C1 segment of cervical spinal cord (tissue), 14 donors: ENCODE measurements around the gene ADAR.

Source experiments
- DNase-seq, 14 donors: peaks; one replicate each; lab custom pipeline; 2025; lab: John Stamatoyannopoulos, UW

ADAR gene

DNA sequence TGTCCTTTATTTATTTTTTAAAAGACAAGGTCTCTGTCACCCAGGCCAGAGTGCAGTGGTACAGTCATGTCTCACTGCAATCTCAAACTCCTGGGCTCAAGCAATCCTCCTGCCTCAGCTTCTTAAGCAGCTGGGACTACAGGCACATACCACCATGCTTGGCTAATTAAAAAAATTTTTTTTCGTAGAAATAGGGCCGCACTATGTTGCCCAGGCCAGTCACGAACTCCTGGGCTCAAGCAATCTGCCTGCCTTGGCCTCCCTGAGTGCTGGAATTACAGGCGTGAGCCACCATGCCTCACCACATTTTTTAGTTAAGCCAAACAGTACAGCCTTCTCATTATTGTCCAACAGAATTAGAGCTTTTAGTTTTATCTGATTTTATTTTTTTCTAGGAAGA, 7.4 kb upstream of the ADAR start:
- no peak for DNase-seq

DNA sequence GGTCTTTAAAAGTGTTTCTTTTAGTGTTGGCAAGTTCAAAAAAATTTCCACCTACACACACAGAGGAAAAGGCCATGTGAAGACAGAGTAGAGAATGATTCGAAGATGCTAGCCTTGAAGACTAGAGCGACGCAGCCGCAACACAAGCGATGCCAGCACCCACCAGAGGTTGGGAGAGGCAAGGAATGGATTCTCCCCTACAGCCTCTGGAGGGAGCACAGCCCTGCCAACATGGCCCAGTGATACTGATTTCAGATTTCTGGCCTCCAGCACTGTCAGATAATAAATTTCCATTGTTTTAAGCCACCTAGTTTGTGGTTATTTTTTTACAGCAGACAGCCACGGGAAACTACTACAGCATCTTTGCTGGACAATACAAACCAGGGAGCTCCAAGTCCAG, 6.9 kb upstream of the ADAR start:
- no peak for DNase-seq

DNA sequence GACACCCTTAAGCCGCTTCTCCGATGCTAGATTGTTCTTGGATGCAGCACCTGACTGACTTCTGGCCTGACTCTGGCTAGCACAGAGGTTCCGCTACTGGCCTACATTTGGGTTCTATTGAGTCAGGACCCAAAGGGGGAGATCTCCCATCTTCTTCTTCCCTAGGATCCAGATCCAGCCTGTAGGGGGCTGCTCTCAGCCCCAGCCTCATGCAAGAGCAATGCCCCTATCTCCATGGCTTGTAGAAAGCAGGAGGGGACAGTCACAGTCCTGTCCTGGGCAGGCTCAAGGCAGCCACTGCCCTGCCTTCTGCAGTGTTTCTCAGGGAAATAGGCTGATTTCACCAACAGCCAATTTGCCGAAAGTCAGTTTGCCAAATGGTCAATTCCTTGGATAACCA, 6.3 kb upstream of the ADAR start:
- no peak for DNase-seq

DNA sequence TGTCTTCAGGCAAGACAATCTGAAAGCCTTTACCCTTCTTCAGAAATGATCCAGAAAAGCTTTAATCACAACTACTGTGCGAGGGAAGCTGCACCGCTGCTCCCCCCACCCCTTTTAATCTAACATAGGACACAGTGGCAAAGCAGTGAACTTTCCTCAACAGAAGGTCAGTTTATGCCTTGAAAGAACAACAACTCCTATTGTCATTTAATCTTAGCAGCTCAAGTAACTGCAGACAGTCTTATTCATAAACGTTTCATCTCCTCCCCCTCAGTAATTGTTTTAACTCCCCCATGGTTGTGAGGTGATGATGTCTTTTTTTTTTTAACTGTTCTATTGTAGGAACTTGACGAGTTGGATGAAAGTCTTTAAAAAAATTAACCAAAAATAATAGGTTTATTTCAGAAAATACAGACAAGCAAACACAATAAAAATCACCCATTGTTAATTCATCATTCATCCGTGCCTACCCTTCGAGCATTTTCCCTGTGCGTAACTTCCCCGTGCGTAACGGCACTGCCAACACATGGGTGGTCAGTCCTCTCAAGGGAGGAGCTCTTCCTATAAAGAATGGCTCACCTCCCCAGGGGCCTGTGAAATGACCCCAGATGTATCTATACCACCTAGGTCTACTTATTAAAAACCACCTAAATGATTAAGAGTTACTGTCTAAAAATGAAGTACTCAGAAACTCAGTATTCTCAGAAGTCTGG, 3.3 kb upstream of the ADAR start:
- DNase-seq: peak in 3 of 14 donors; percentile 8 to 12 (median 8)

DNA sequence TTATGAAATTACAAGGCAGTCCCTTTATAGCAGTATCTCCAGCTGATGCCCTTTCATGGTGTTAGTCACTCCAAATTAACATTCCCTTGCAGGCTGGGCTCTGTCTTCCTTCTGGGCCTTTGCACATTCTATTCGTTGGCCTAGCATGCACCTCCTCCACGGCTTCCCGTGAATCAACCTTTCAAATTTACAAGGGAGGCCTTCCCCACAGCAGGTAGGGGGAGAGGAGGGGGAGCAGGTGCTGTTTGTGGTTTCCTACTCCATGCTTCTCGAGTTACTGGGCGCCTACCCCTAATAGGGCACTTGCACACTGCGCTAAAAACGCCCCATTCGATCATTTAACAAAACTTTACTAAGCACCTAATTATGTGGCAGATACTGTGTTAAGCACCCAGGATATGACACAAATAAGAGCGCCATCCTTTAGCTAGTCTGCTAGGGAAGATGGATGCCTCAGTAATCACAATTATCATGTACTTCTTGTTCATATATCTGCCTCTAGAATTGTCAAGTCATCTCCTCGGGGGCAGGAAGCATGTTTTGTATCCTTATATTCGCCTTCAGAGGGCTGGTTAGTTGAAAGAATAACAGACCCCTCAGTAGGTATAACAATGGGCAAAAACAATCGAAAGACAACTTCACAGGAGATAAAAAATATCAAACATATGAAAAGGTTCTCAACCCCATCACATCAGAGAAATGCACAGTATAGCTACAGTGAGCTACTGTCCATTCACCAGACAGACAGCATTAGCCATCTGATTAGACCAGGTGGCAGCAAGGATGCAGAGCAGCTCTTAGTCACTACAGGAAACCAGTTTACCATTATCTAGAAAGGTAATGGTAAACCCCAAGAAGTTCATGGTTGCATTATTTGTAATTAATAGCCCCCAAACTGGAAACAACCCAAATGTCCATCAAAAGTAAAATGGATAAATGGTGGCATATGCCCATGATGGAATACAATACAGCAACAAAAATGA, 1.7 kb upstream of the ADAR start:
- DNase-seq: no peak

DNA sequence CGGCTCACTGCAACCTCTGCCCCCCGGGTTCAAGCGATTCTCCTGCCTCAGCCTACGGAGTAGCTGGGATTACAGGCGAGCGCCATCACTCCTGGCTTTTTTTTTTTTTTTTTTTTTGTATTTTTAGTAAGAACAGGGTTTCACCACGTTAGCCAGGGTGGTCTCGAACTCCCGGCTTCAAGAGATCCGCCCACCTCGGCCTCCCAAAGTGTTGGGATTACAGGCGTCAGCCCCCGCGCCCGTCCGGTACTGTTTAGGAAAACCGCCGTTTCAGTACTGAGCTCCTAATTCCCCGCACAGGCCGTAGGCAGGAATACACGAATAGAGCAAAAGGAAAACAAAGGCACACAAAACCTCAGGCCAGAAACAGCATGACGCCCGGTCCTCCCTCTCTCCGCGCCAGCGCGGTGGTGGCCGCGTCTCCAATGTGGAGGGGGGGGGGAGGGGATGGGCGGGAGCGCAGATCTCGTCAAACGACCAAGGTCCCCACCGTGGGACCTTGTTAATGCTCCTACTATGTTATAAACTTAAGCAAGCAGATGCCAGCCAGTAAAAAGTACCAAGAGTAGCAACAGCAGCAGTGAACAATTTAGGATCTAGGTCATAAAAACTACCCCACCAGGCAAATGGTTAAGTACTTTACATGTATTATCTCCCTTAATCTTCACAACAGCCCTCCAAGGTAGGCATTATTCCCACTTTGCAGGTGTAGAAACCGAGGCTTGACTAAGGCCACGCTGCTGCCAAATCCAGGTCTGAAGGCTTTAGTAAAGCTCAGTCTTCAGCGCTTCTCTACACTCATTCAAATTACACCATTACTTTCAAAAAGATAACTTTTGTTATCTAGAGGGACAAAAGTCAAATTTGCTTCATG, 648 bp upstream of the ADAR start:
- DNase-seq: peak in 11 of 14 donors; percentile 19 to 57 (median 39)

DNA sequence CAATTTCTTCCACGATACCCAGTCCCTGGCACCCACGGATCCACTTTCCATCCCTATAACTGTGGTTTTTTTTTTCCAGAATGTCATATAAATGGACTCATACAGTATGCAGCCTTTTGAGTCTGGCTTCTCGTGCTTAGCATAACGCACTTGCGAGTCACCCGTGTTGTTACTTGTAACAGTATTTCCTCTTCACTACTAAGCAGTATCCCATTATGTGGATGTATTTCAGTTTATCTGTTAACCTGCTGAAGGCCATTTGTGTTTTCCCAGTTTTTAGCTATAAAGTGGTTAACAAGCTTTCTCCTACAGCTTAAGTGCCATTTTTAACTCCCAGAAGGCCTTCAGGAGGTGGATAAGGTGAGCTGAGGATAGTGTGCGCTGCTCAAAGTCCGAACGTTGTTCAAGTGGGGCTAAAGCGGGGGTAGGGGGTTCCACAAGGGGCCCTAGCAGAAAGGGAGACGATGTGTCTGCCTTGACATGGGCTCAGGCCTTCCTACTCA, 829 bp downstream of the ADAR start:
- peak in 1 of 14 donors; percentile 44 for DNase-seq

DNA sequence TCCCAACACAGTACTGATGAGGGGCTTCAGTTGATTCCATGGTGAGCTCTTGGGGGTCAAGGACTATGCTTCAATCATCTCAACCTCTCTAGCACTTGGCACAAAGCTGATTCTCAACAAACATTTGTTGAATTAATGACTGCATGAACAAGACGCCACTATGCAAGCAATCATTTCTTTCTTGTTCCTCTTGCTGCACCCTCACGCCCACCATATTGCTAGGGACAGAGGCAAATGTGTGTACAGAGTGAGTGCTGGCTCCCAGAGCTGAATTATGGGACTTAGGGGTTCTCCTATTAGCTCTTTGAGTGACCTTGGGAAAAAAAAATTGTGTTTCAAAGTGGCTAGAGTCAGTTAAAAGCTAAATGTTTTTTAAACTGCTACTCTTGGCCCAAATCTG, 2.5 kb downstream of the ADAR start:
- no peak for DNase-seq

DNA sequence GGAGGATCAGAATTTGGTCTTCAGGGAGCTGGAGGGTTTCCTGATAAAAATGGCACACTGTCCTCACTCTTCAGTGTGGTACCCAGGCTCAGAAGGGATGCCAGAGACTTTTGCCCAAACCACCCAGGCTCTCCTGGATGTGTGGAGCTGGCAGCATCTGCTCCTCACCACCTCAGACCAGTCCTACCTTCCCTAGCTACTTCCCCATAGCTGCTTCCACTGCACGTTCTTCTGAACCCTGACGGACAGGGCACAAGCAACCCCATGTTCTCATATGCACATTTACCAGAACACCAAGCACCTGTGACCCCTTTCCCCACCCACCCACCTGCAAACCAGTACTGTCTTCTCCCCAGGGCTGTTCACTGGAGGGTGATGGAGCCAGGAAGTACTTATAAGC, 4.7 kb downstream of the ADAR start:
- no peak for DNase-seq

DNA sequence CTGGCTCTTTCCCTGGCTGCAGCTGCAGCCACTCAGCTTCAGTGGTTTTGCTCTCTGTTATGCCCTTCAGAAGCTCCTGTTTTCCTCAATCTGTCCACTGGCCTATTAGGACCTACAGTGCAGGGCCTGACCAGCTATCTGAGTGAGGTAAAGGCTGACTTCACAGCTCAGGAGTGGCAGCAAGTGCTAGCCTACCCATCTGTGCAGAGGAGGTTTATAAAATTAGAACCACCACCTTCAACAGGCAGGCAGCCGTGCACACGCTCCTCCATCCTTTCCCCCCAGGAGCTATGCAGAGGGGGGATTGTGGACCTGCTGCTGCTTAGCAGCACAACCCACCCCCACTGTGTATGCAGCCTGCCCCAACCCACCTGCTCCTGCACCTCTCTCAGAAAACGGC, 8.3 kb downstream of the ADAR start:
- DNase-seq: peak in 1 of 14 donors; percentile 11

DNA sequence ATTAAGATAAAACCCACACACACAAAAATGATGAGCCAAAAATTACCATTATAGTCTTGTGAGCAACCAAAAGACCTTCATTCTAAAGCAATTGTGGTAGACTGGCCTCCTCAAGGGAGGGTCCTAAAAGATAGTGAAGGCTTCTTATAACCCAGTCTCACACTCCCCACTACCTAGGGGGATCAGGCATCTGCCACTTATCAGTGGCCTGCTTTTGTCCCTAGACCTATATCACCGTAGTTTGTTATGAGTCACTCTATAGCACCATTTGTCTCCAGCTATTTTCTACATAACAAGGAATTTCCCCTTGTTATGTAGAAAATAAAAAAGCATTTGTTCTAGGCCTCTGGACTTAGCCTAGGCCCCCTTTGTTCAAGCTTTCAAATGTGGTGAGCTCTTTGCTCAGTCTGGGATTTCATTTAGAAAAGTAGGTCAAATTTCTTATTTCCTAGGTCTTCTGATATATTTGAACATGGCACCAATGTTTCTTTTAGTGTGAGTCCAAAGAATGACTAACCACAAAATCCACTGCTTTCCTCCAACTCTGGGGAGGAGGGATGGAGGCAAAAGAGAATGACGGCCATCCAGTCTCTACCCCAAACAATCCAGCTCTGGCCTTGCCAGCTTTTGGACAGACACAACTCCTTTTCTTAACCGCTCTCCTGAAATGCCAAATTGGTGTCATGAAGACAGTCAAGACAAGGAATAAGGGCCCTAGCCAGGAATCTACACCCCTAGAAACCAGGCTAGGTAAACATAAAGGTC, 8.9 kb downstream of the ADAR start:
- DNase-seq: peak in 7 of 14 donors; percentile 4 to 55 (median 20)

DNA sequence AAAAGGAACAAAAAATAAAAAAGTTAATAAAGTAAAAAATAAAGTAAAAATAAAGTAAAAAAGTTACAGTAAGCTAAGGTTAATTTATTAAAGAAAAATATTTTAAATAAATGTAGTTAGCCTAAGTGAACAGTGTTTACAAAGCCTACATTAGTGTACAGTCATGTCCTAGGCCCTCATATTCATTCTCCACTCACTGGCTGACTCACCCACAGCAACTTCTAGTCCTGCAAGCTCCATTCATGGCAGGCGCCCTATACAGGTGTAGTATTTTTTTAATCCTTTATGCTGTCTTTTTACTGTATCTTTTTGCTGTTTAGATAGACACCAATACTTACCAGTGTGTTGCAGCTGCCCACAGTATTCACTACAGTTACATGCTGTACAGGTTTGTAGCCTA, 12.4 kb downstream of the ADAR start:
- DNase-seq: no peak

DNA sequence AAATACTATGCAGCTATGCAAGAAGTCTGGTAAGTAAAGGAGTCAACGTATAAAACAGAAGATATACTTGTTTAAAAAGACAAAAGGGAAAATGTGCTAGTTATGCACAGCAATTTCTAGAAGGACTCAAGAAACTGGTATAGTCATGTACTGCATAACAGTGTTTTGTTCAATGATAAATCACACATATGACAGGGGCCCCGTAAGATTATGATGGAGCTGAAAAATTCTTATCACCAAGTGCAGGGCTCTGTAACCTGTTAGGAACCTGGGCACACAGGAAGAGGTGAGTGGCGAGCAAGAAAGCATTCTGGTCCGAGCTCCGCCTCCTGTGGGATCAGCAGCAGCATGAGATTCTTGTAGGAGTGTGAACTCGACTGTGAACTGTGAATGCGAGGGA, 13.2 kb downstream of the ADAR start:
- DNase-seq: no peak

DNA sequence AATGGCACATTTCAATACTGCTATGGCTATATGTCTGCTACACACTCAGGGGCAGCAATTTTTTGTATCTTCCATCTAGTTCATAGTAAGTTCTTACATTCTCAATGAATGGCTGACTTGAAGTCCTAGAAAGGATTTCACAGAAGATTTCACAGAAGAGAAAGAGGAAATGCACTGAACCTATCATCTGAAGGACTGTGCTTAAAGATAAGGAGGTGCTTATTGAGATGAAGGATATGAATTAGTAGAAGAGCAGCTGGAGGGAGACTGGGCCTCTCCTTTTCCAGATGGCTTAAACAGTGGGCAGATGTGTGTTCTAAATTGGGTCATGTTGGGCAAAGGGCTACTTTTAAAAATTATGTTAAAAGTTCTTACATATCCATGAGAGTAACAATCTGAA, 14.6 kb downstream of the ADAR start:
- DNase-seq: no peak

DNA sequence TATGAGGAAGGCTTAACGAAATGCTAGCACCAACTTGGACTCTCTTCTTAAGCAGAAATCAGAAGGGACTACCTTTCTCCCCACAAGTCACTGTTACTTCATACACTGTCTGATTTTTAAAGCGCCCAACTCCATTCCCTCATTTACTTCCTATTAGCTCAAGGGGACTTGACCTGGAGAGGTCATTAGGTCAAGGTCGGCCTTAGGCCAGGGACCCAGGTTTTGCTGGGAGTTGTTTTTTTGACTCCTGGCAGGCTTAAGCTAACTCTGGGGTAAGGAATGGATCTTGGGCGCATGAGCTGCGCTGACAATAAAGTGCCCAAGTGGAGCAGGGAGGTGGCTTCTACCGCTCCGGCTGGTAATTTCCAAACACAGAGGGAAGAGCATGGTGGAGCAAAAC, 16.8 kb downstream of the ADAR start:
- no peak for DNase-seq

DNA sequence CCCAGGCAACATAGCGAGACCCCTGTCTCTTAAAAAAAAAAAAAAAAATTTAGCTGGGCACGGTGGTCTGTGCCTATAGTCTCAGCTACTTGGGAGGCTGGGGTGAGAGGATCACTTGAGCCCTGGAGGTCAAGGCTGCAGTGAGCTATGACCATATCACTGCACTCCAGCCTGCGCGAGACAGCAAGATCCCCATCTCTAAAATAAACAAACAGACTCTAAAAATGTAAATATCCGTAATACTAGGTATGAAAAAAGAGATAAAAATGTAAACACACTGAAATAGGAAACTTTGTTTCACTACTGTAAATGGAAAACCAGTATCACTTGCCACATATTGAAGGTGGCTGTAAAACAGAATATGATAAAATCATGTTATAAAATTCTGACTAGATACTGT, 17.2 kb downstream of the ADAR start:
- DNase-seq: no peak

DNA sequence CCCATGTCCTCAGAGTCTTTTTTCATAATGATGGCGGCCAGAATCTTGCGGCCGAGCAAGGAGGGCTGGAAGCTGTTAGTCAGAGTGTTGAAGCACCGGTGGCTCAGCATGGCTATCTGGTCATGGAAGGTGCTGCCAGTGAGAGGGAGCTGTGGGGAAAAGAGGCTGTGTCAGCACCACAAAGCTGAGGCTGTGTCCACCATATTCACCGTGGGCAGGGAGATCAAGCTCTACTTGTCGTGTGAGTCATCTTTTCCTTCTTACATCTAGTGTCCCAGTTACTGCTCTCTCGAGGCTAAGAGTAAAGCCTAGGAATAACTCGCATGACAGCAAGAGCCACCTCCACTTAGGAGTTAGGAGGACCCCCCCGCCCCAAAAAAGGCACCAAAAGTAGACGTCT, 18.2 kb downstream of the ADAR start:
- DNase-seq: no peak

DNA sequence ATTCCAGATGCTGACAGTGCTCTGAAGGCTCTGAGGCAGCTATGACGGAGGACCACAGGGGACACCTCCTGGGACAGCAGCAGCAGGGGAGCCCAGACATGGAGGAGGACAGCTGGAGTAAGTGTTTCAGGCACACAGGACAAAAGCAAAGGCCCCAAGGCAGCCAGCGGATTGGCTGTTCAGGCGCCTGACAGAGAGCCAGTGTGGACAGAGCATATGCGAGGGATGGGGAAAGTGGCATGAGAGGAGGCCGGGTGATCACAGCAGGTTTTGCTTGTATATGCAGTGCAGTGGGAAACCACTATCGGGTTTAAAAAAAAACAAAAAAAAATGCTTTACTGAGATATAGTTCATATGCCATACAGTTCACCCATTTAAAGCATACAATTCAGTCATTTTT, 21.3 kb downstream of the ADAR start:
- no peak for DNase-seq

DNA sequence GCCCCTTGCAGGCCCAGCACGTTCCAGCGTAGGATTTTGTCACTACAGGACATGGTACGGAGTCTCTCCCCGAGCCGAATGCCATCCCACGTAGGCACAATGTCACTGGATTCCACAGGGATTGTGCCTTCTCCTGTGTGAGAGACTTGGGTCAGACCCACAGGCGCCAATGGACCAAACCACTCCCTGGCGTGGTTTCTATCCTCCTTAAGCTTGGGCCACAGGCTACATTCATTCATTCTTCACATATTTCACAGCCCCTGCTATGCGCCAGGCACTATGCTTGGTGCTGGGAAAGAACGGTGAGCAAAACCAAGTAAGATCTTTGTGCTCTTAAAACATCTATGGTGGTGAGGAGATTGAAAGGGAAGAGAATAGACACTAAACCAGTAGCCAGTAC, 21.8 kb downstream of the ADAR start:
- no peak for DNase-seq

DNA sequence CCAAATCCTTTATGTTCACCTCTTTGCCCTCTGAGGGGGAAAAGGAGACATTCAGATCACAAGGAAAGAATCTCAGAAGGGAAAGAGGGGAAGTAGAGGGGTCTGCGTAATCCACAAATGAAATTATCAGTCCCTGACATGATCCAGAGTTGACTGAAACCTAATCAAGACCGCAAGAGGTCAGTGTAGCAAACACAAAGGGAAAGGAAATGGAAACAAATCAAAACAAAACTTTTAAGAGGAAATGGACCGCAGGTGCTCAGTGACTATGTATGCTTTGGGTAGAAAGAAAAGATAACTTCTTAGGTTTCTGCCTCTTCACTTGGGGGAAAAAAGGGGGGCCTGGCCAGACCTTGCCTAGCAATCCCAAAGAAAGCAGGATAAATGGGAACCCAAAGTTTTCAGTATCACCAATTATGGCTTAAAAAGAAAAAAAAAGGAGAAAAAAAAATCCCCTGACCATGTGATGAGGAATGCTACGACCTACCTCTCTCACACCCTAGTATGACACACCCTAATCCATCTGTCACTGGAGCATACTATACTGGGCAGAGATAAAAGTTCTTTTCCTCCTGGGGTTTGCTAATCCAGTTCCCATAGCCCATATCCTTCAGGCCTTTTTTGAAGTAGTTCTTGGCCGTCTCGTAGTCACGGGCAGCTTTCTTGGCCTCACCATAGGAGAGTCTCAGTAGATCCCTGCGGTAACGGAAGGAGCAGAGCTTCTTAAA, 23.6 kb downstream of the ADAR start:
- DNase-seq: no peak
